HFF-Myc (cell line): ENCODE results near the gene TESPA1.

Source experiments
- DNase-seq: peaks from one replicate; pipeline ENCODE4 v3.0.0-alpha.2; 2011; ENCODE audit warnings: low read depth; ENCODE audit errors: extremely low read depth
- H3K4me3 ChIP-seq: replicated peaks from 2 replicates; pipeline ENCODE4 v1.5.1; 2011; ENCODE audit warnings: low read depth, mild to moderate bottlenecking, control low read depth, low read length
- CTCF ChIP-seq: IDR thresholded peaks from 2 replicates; pipeline ENCODE4 v1.5.1; 2012; ENCODE audit warnings: mild to moderate bottlenecking, low read depth, low read length, control low read depth; ENCODE audit errors: missing control alignments

Gene TESPA1

GRCh38 chr12:54959291-54960018, 25.1 kb downstream of the TESPA1 start:
- H3K4me3 ChIP-seq = no peak overlapping the region
- no peak for TF ChIP-seq CTCF
- no peak for DNase-seq

- peak; percentile 32 for DNase-seq
- no peak overlapping the region for H3K4me3 ChIP-seq
- peak; percentile 48 for TF ChIP-seq CTCF
Measured at GRCh38 chr12:54958048-54958658, 26.4 kb downstream of the TESPA1 start.

- TF ChIP-seq CTCF = no peak
- H3K4me3 ChIP-seq = no peak overlapping the region
- no peak for DNase-seq
Measured at GRCh38 chr12:54956818-54957641, 27.5 kb downstream of the TESPA1 start.

- H3K4me3 ChIP-seq = no peak overlapping the region
- TF ChIP-seq CTCF = no peak
- DNase-seq = no peak
Measured at GRCh38 chr12:54956322-54956721, 28.2 kb downstream of the TESPA1 start.

GRCh38 chr12:54954801-54955200, 29.8 kb downstream of the TESPA1 start:
- H3K4me3 ChIP-seq = no peak overlapping the region
- no peak for TF ChIP-seq CTCF
- DNase-seq = no peak

- TF ChIP-seq CTCF = no peak
- H3K4me3 ChIP-seq = no peak overlapping the region
- DNase-seq = no peak
Measured at GRCh38 chr12:54954228-54954627, 30.3 kb downstream of the TESPA1 start.
